ENCODE results near the gene PTPN18.

DNA sequence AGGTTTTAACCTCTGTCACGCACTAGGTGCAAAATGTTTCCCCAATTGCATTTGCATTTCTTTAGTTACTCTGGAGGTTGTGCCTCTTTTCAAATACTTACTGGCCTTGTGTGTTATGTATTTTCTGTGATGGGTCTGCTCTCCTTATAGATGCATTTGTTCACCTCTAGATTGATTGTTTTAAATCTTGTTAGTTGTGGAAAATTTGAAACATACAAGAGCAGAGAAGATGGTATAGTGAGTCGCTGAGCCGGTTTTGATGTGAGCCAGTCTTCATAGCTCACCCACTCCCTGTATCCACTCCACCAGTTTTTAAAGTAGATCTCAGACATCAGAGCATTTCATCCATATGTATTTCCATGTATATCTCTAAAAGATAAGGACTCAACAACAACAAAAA lies 6.7 kb upstream of the PTPN18 start:
- no peak for TF ChIP-seq POLR2A (IDR thresholded peaks at IDR 0.05; ENCODE audit: low read depth, low read length)
- TF ChIP-seq TAF1 (IDR thresholded peaks at IDR 0.05; ENCODE audit: low read depth, low read length) = no peak
- TF ChIP-seq POLR2AphosphoS5 (IDR thresholded peaks at IDR 0.05; ENCODE audit: low read depth, low read length) = no peak
- no peak for TF ChIP-seq POU2F2 (IDR thresholded peaks at IDR 0.05; ENCODE audit: low read depth, low read length)
- no peak for TF ChIP-seq SPI1 (IDR thresholded peaks at IDR 0.05; ENCODE audit: low read depth, low read length)
- no peak for TF ChIP-seq PAX5 (IDR thresholded peaks at IDR 0.05; ENCODE audit: insufficient read depth, low read length, severe bottlenecking)
